Bronchial epithelial cell (primary cell): ENCODE measurements around the gene ANKRD44. TPM values are rescaled to one million over a fixed set of nuclear protein-coding genes. Genes with fewer than 3 reads are reported as not detected.

Source experiments
- DNase-seq: peaks from one replicate; pipeline ENCODE4 v3.0.0-alpha.2; 2010; ENCODE audit warnings: low read depth
- FAIRE-seq: peaks from 2 replicates; lab custom pipeline; 2011; peaks lifted over from hg19 to GRCh38; lab: Jason Lieb, UNC
- H3K27me3 ChIP-seq: 2 replicates; pipeline ENCODE4 v1.5.1; 2011; ENCODE audit warnings: low read length; ENCODE audit not compliant: control insufficient read depth, insufficient read depth
- H3K36me3 ChIP-seq: 2 replicates; pipeline ENCODE4 v1.5.1; 2011; ENCODE audit warnings: low read length; ENCODE audit not compliant: control insufficient read depth, insufficient read depth
- H3K4me3 ChIP-seq: 2 replicates; pipeline ENCODE4 v1.5.1; 2011; ENCODE audit warnings: mild to moderate bottlenecking, low read depth, low read length, control low read depth
- CTCF ChIP-seq: IDR thresholded peaks from 2 replicates; pipeline ENCODE4 v1.5.1; 2011; ENCODE audit warnings: mild to moderate bottlenecking, moderate library complexity, low read length, control low read depth, inconsistent platforms; ENCODE audit not compliant: insufficient read depth, severe bottlenecking
- total RNA-seq: library from RNA; depleted of rRNA; stranded (reverse); fragments of >200 nt; gene quantifications from 2 replicates; pipeline ENCODE4 v1.2.1, GENCODE V29; 2014

ANKRD44 gene
- total RNA-seq, 1 donor from 2014 or later = 0.26 TPM

GRCh38 chr2:197152451-197153228, 157.9 kb downstream of the ANKRD44 start:
- FAIRE-seq (no peak), DNase-seq (peak; percentile 13)

GRCh38 chr2:197149546-197149945, 161.0 kb downstream of the ANKRD44 start:
- FAIRE-seq (no peak), DNase-seq (no peak)
- TF ChIP-seq CTCF = no peak
- Histone ChIP-seq H3K4me3 (no peak overlapping the region), H3K27me3 (no peaks in the 10 kb centered on the region), H3K36me3 (no peaks in the 10 kb centered on the region)

More at GRCh38 chr2:197152451-197153228, 157.9 kb downstream of the ANKRD44 start:
- no peak for TF ChIP-seq CTCF
- no peak overlapping the region for H3K4me3 ChIP-seq
- H3K27me3 ChIP-seq = no peaks in the 10 kb centered on the region
- no peaks in the 10 kb centered on the region for H3K36me3 ChIP-seq

- Histone ChIP-seq H3K36me3 (no peaks in the 10 kb centered on the region), H3K27me3 (no peaks in the 10 kb centered on the region), H3K4me3 (no peak overlapping the region)
- DNase-seq (no peak), FAIRE-seq (no peak)
- no peak for TF ChIP-seq CTCF
Observed at GRCh38 chr2:197148401-197148800, 162.2 kb downstream of the ANKRD44 start.

- no peak for DNase-seq
- TF ChIP-seq CTCF = no peak
- FAIRE-seq = no peak
- Histone ChIP-seq H3K4me3 (no peak overlapping the region), H3K27me3 (no peaks in the 10 kb centered on the region), H3K36me3 (no peaks in the 10 kb centered on the region)
Observed at GRCh38 chr2:197147942-197148341, 162.6 kb downstream of the ANKRD44 start.

- no peak for FAIRE-seq
- no peaks in the 10 kb centered on the region for H3K27me3 ChIP-seq
Observed at GRCh38 chr2:197146995-197147394, 163.6 kb downstream of the ANKRD44 start.

More at GRCh38 chr2:197146995-197147394, 163.6 kb downstream of the ANKRD44 start:
- TF ChIP-seq CTCF = no peak
- no peaks in the 10 kb centered on the region for H3K36me3 ChIP-seq
- DNase-seq = no peak
- no peak overlapping the region for H3K4me3 ChIP-seq
